Gastroesophageal sphincter (tissue), 3 donors: ENCODE data around the gene KRT83.

ENCODE experiments used
- POLR2AphosphoS5 ChIP-seq: sonication (generic); formaldehyde crosslinking; IDR thresholded peaks from one replicate; pipeline ENCODE4 v1.6.1; 2017; ENCODE audit warnings: antibody characterized with exemption
- TF ChIP-seq, protein P1 (sequence below), 4 experiments: fragments of 200-600 bp in 2 of 4; fragments of 450-650 bp in 2 of 4; sonication (generic) in 1 of 4; IDR thresholded peaks; one replicate each; pipeline ENCODE4 v1.5.1; 2017 to 2019; ENCODE audit warnings: antibody characterized with exemption in 4 of 4, mild to moderate bottlenecking in 2 of 4, moderate library complexity in 2 of 4

DNA sequence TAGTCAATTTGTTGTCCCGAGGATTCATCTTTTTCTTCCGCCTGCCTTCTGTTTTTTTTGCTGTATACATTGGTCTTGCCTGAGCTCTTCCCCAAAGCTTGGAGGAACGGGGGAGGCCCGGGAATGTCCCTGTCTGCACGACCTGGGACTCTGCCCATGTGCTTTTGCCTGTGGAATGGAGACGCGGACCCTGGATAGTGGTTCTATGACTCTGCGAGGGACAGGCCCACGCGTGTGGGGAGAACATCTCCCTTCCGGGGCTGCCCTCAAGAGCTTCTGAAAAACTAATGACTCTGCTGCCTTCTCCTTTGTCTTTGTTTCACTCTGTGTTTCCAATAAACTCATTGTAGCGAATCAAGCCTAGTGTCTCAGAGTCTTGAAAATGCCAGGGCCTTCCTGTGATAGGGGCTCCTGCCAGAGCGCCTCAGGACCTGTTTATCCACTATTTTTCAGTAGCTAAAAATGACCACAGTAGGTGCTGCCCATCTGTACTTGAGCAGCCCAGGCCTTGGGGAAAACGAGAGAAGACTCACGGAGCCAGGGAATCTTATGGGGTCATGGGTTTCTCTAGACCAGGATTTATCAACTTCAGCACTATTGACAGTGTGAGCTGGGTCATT, 12.3 kb downstream of the KRT83 start:
- TF ChIP-seq, protein P1, sequence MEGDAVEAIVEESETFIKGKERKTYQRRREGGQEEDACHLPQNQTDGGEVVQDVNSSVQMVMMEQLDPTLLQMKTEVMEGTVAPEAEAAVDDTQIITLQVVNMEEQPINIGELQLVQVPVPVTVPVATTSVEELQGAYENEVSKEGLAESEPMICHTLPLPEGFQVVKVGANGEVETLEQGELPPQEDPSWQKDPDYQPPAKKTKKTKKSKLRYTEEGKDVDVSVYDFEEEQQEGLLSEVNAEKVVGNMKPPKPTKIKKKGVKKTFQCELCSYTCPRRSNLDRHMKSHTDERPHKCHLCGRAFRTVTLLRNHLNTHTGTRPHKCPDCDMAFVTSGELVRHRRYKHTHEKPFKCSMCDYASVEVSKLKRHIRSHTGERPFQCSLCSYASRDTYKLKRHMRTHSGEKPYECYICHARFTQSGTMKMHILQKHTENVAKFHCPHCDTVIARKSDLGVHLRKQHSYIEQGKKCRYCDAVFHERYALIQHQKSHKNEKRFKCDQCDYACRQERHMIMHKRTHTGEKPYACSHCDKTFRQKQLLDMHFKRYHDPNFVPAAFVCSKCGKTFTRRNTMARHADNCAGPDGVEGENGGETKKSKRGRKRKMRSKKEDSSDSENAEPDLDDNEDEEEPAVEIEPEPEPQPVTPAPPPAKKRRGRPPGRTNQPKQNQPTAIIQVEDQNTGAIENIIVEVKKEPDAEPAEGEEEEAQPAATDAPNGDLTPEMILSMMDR (IDR thresholded peaks at IDR 0.05) = no peak
- TF ChIP-seq POLR2AphosphoS5 = no peak
